ENCODE measurements around the gene PSMD2. TPM values are rescaled to one million over a fixed set of nuclear protein-coding genes. Genes with fewer than 3 reads are reported as not detected.

Gene PSMD2
- total and polyA plus RNA-seq, 10 of the 15 experiments (the other 5 are each of a cell fraction or from before 2014, with no cell fraction given): 103 to 515 (median 197) TPM

DNA sequence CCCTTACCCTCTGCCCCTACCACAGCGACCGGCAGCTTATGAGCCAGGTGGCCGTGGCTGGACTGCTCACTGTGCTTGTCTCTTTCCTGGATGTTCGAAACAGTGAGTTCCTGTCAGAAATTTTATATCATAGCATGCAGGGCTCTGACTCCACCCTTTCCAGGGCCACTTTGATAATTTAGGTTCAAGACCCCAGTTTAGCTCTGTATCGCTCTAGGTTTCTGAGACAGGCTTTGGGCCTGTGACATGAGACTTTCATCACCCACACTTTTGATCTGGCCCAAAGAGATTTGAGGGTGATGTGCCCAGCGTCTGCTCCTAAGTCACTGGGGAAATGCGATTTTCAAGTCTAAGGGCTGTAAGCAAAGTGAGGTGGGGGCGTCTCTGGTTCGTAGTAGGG, 8.9 kb downstream of the PSMD2 start:
- Histone ChIP-seq H3K4me2 (ENCODE audit: control insufficient read depth, insufficient read depth) (no peak overlapping the region), H3K4me3 (no peak overlapping the region), H3K27ac (ENCODE audit: control insufficient read depth, insufficient read depth) (no peak overlapping the region), H3K36me3 (ENCODE audit: control insufficient read depth in 2 of 2, insufficient read depth in 2 of 2, low read length in 1 of 2) (peaks cover 20 to 24% of the 10 kb centered on the region in 2 experiments), H3K79me2 (ENCODE audit: control insufficient read depth, insufficient read depth, low read length) (no peaks in the 10 kb centered on the region), H3K27me3 (replicated peaks in 1 of 2; ENCODE audit: control insufficient read depth in 2 of 2, insufficient read depth in 2 of 2, low read length in 1 of 2) (no peaks in the 10 kb centered on the region), H3K4me1 (ENCODE audit: control insufficient read depth, insufficient read depth, low read length) (no peaks in the 10 kb centered on the region), H2AFZ (ENCODE audit: control insufficient read depth, low read depth, low read length) (no peak overlapping the region), H3K9ac (ENCODE audit: control insufficient read depth, insufficient read depth, low read length) (no peak overlapping the region), H4K20me1 (ENCODE audit: control insufficient read depth, insufficient read depth) (no peaks in the 10 kb centered on the region), H3K9me3 (replicated peaks; ENCODE audit: control insufficient read depth, insufficient read depth, low read length) (no peaks in the 10 kb centered on the region)
- TF ChIP-seq BHLHE40 (IDR thresholded peaks at IDR 0.05; ENCODE audit: borderline replicate concordance in 1 of 2, low read depth in 2 of 2, low read length in 1 of 2) (no peak), SUZ12 (IDR thresholded peaks at IDR 0.05; ENCODE audit: unreplicated experiment) (no peak), CHD4 (IDR thresholded peaks at IDR 0.05) (no peak), RELA (IDR thresholded peaks at IDR 0.05; ENCODE audit: borderline replicate concordance, partially characterized antibody) (no peak), BCL11A (IDR thresholded peaks at IDR 0.05; ENCODE audit: low read depth, low read length) (no peak), SUPT20H (IDR thresholded peaks at IDR 0.05; ENCODE audit: borderline replicate concordance, control insufficient read depth, low read depth, low read length) (no peak), ATF7 (IDR thresholded peaks at IDR 0.05; ENCODE audit: low read depth) (no peak)
- TF ChIP-seq, protein P1, sequence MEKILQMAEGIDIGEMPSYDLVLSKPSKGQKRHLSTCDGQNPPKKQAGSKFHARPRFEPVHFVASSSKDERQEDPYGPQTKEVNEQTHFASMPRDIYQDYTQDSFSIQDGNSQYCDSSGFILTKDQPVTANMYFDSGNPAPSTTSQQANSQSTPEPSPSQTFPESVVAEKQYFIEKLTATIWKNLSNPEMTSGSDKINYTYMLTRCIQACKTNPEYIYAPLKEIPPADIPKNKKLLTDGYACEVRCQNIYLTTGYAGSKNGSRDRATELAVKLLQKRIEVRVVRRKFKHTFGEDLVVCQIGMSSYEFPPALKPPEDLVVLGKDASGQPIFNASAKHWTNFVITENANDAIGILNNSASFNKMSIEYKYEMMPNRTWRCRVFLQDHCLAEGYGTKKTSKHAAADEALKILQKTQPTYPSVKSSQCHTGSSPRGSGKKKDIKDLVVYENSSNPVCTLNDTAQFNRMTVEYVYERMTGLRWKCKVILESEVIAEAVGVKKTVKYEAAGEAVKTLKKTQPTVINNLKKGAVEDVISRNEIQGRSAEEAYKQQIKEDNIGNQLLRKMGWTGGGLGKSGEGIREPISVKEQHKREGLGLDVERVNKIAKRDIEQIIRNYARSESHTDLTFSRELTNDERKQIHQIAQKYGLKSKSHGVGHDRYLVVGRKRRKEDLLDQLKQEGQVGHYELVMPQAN (conservative IDR thresholded peaks at IDR 0.05): no peak
- WGBS (ENCODE audit: insufficient coverage, insufficient replicate concordance, low lambda C conversion rate, missing lambda C conversion rate): 92% methylated on average over 9 of the region's 9 CpGs
- in situ Hi-C loops (cut with MboI) (no loop called here), intact Hi-C loops (cut with micrococcal nuclease; ENCODE audit: unreplicated experiment) (no loop called here)
- ATAC-seq: no peak
- no TSS peak for BruUV-seq (replicated peaks)
- ChIA-PET RAD21 (ENCODE audit: unreplicated experiment) (no interaction called here), POLR2A (no interaction called here), SMC1A (ENCODE audit: uncharacterized antibody, unreplicated experiment) (no interaction called here), CTCF (no interaction called here)
- no peak for DNase-seq (ENCODE audit: low read depth, low spot score)
- no peak for FAIRE-seq

Data from GM12878 (cell line).